Stimulated activated CD4-positive, alpha-beta T cell treated with anti-CD3 and anti-CD28 coated beads, Interleukin-2, amount 100 ng/mL, for 24 hours (primary cell): Measurements from ENCODE around the gene ZFHX2.
"Not testable (repeated sequence)": the region's sequence is repeated elsewhere in the genome, so short reads cannot be mapped to it uniquely, and the experiment has no call there.

Experiments used
- DNase-seq, 2 donors: peaks; one replicate each; pipeline ENCODE4 v3.0.0-alpha.2; 2020

Gene ZFHX2

DNA sequence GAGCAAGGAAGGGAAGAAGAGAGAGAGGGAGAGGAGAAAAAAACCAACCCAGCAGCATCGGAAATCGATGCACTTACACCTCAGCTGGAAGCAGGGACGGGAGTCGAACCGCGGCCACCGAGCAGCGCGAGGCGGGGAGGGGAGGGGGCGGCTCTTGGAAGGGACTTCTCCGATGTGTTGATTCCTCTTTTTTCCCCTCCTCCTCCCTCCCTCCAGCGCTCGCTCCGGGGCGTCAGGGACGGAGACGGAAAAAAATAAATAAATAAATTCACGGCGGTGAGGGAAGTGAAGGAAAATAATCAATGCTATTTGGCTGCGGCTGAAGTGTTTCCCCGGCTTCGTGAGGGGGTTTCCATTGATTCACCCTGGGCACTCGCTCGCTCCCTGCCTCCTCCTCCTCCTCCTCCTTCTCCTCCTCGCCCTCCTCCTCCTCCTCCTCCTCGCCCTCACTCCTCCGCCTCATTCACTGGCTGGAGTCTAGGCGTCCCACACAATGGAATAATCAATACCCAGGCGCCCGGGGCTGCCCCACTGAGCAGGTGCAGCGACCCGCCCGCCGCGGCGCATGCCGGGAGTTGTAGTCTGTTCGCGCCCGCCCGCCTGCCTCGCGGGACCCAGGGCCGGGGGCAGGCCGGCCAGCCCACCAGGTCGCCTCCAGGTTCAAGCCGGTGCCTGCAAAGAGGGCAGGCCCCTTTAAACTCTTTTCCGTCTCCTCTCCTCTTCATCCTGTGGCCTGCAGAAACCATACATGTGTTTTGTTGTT lies at the start of gene ZFHX2:
Gene ZFHX2, minus strand, starts transcription at position 500 of the 763 bp plus-strand sequence. CDS start 16,440 bp downstream, outside the sequence.
- peak; percentile 84 to 90 for DNase-seq

DNA sequence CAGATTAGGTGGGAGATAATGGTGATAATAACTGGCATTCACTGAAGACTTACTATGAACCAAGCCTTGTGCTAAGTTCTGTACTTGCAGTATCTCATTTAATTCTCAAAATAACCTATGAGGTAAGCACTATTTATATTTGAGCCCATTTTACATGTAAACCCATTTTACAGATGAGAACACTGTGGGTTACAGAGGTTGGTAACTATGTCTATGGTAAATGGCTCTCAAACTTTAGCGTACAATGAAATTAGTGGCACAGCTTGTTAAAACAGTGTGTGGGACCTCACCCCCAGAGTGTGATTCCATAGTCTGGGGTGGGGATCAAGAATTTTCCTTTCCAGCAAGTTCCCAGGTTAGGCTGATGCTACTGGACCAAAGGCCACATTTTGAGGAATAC lies 49.2 kb upstream of the ZFHX2 start:
- no peak for DNase-seq

DNA sequence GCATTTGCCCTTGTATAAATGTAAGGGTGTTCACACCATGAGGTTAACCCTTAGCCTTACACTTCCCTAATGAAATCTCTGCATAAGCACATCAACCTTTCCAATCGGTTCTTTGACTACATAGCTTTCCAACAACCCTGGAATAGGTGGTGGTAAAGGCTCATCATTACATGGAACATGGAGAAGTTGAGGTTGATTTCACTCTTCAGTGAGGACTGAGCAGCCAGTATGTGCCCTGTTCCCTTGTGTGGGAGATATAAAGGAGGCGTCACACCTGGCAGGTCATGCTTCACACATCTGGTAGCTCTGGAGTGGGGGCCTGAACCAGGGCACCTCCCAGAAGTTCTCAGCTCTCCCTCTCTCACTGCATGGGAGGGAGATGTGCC lies 48.8 kb upstream of the ZFHX2 start:
- DNase-seq = no peak

DNA sequence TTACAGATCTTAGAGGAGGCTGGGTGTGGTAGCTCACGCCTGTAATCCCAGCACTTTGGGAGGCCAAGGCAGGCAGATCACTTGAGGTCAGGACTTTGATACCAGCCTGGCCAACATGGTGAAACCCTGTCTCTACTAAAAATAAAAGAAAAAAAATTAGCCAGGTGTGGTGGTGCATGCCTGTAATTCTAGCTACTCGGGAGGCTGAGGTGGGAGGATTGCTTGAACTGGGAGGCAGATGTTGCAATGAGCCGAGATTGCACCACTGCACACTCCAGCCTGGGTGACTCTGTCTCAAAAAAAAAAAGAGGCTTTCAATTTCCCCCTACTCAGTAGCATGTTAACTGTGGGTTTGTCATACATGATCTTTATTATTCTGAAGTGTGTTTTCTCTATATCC lies 42.6 kb upstream of the ZFHX2 start:
- DNase-seq = not testable (repeated sequence)

DNA sequence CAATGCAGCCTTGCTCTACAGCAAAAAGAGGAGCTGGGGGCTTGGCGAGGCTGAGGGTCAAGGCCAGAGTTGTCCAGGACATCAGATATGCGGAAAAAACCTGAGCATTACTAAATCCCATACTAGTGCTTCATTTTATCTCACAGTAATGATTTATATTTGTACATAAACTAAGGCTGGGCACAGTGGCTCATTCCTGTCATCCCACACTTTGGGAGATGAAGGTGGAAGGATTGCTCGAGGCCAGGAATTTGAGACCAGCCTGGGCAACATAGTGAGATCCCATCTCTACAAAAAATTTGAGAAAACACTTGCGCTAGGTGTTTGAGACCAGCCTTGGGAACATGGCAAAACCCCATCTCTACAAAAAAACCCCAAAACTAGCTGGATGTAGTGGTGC lies 38.6 kb upstream of the ZFHX2 start:
- DNase-seq = no peak

DNA sequence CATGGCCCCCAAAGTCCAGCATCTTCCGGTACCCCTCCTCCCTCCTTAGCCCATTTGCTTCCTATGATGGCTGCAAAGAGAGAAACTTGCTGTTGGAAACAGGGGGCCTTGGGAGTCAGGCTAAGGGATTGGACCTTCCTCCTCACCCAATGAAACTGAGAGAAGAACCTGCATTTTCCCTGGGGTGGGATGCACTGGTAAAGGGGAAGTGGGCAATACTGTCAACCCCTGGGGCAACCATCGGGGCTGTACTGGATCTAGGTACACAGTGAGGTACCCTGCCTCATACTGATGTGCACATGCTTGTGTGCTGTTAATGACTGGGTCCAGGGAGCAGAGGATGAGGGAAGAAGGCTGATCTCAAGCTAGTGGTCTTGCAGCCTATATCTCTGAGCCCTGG lies 38.0 kb upstream of the ZFHX2 start:
- DNase-seq = no peak

DNA sequence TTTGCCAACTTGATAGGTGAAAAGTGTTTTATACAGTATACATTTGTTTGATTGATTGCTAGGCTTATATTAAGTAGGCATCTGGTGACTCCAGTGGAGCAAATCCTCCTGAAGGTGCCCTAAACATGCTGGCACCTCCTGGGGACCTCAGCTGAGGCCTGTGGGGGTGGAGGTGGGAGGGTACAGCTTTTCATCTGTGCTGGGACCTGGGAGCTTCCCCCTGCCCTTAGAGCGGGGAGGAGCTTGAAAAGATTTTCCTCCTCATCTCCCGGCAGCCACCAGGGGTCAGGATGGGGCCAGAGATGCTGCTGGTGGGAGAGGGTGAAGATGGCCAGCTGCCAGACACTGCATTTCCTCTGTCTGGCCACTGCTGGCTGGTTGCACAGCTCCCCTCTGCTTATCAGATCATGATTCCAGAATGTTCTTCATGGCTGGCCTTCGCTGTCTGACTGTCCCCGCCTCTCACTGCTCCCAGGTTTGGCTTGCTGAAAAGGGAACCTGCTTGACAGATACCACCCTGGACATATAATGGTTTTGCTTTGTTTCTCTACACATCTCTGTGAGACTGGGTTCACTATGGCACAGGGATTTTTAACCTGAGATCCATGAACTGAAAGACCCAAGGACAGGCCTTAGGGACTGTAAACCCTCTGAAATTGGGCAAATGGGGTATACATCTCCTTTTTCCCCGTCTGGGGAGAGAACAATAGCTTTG lies 37.5 kb upstream of the ZFHX2 start:
- DNase-seq = peak; percentile 83 to 85

DNA sequence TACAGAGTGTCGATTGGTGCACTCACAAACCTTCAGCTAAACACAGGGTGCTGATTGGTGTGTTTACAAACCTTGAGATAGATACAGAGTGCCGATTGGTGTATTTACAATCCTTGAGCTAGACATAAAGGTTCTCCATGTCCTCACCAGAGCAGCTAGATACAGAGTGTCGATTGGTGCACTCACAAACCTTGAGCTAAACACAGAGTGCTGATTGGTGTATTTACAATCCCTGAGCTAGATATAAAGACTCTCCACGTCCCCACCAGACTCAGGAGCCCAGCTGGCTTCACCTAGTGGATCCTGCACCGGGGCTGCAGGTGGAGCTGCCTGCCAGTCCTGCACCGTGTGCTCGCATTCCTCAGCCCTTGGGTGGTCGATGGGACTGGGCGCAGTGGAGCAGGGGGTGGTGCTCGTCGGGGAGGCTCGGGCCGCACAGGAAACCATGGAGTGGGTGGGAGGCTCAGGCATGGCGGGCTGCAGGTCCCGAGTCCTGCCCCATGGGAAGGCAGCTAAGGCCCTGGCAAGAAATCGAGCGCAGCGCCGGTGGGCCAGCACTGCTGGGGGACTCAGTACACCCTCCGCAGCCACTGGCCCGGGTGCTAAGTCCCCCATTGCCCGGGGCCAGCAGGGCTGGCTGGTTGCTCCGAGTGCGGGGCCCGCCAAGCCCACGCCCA lies 33.1 kb upstream of the ZFHX2 start:
- DNase-seq = not testable (repeated sequence)

DNA sequence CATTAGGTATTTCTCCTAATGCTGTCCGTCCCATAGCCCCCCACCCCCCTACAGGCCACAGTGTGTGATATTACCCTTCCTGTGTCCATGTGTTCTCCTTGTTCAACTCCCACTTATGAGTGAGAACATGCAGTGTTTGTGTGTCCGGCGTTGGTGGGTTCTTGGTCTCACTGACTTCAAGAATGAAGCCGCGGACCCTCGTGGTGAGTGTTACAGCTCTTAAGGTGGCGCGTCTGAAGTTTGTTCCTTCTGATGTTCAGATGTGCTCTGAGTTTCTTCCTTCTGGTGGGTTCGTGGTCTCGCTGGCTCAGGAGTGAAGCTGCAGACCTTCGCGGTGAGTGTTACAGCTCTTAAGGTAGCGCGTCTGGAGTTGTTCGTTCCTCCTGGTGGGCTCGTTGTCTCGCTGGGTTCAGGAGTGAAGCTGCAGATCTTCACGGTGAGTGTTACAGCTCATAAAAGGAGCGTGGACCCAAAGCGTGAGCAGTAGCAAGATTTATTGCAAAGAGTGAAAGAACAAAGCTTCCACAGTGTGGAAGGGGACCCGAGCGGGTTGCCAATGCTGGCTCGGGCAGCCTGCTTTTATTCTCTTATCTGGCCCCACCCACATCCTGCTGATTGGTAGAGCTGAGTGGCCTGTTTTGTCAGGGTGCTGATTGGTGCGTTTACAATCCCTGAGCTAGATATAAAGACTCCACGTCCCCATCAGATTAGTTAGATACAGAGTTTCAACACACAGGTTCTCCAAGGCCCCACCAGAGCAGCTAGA lies 32.4 kb upstream of the ZFHX2 start:
- DNase-seq = not testable (repeated sequence)

DNA sequence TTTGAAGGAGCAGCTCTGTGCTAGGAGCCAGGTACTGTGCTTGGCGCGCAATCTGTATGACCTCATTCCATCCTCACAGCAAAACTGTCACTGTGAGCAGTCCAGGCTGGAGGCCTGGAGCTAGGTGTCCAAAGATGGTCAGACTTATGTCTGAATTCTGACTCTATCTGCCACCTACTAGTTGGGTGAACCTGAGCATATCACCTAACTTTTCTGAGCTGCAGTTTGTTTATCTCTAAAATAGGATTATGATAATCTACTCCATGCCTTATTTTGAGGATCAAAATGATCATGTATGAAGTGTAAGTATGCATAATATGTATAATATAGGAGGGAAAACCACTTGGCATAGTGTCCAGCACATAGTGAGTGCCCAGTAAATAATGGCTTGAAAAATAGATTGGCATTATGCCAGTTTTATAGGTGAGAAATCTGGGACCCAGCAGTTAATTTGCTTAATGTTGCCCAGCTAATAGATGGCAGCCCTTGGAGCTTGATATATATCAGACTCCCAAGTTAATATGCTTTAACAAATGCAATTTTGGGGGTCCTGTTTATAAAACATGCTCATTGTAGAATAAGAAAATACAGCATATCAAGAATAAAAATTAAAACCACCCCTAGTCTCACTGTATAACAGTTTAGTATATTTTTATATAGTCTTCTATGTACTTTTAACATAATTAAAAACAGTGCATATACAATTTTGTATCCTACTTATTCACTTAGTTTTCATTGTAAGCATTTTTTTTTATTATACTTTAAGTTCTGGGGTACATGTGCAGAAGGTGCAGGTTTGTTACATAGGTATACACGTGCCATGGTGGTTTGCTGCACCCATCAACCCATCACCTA lies 31.6 kb upstream of the ZFHX2 start:
- no peak for DNase-seq

DNA sequence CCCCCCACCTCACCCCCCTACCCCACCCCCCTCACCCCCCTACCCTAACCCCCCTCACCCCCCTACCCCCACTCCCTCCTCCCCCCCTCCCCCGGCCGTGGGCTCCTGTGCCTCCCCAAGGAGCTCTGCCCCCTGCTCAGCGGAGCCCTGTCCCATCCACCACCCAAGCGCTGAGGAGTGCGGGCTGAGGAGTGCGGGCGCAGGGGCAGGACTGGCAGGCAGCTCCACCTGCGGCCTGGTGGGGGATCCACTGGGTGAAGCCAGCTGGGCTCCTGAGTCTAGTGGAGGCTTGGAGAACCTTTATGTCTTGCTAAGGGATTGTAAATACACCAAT lies 29.4 kb upstream of the ZFHX2 start:
- no peak for DNase-seq

DNA sequence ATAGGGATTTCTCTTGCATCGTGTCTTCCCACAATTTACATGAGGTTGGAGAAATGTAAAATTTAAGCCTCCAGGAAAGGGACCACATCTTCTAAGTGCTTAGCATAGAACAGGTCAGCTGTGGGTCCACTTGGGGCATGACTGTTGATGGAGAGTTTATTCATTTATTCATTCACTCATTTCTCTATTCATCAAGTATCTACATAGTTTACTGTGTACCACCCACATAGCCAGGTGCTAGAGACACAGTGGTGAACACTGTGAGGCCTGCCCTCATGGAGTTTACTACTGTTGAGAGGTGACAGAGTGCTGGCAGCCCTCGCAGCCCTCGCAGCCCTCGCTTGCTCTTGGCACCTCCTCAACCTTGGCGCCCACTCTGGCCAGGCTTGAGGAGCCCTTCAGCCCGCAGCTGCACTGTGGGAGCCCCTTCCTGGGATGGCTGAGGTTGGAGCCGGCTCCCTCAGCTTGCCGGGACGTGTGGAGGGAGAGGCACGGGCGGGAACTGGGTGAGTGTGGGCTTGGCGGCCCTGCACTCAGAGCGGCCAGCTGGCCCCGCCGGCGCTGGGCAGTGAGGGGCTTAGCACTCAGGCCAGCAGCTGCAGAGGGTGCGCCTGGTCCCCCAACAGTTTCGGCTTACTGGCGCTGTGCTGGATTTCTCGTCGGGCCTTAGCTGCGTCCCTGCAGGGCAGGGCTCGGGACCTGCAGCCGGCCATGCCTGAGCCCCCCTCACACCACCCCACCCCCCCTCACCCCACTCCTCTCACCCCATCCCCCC lies 28.8 kb upstream of the ZFHX2 start:
- no peak for DNase-seq

DNA sequence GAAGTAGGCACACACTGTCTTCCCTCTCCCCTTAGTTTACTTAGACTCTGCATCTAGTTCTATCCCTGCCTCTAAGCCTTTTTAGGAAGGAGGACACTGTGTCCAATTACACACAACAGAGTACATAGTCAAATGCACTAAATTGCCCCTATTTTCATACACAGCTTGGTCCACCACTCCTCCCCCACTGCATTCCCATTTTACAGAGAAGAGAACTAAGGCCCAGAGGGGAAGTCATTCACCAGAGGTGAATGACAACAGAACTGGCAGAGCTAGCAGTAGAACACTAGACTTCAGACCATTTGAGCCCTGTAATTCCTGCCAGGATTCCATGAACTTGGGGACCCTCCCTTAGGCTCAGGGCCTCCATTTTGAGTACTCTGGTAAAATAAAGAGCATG lies 28.2 kb upstream of the ZFHX2 start:
- DNase-seq = no peak

DNA sequence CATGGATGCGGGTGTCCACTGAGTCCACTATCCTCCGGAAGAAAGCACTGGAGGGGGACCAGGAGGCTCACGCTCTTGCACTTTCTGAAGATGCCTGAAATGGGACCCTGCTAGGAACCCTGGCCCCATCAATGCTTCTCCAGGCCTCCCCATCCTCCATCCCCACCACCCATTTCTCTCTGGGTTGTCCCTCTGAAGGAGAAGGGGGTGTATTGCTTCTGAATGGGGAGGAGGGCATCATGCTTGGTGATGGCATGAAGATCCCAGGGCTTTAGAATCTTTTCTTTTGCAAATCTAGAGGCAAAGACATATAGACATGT lies 27.7 kb upstream of the ZFHX2 start:
- DNase-seq = no peak

DNA sequence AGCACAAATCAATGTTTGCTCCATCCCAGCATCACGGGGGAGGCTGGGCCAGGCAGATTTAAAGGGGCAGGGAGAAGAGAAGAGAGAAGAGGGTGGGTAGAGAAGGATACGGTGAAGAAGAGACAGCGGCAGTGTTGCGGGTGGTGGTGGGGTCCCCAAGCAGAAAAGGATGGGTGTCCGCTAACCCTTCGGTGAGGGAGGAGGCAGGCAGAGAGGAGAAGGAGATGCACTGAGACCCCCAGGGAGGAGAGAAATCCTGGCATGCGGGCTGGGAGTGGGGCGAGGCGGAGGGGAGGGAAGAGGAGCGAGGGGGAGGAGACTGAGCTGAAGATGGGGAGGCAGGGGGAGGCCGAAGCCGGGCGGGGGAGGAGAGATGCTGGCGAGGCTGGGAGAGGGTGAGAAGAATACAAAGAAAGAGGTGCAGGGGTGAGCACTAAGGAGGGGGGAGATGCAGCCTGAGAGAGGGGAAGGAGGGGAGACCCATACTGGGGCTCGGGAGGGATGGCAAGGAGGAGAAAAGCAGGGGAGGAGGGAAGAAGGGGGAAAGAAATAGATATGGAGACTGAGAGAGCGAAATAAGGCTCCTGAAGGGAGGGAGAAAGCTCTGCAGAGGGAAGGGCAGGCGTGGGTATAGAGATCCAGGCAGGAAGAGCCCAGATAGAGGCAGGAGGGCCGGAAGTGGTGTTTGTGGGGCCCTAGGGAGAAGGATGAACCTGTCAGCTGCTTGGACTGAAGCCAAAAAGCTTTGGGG lies 27.2 kb upstream of the ZFHX2 start, which contains the start of gene JPH4:
Gene JPH4, minus strand, starts transcription at position 231 of the 751 bp plus-strand sequence. CDS start 1,337 bp downstream, outside the sequence.
- no peak for DNase-seq

DNA sequence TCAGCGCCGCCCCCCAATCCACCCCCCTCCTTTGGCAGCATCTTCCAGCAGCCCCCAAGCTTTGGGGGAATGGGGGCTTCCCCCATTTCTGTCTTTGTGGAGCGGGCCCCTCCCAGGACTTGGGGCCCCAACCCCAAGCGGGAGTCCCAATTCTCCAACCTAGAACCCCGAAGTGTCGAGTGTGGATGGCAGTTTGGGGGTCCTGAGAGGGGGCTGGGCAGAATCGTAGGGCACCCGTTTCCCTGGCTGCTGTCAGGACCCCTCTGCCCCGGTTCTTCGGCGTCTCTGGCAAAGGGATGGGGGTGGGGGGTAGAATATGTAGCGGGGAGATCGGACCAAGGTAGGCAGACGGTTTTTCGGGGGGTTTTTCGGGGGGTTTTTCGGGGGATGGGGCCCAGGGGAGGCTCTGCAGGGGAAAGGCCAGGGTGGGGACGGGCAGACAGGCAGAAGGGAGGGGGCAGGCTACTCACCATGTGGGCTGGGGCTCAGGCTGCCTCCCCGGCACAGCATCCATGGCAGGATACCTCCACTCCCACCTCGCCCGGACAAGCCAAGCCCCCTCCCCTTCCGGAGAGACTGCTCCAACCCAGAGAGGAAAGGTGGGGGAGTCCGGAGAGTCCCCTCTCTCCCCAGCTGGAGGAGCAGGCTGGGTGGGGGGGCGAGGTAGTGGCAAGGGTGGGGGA lies 26.3 kb upstream of the ZFHX2 start:
- no peak for DNase-seq

DNA sequence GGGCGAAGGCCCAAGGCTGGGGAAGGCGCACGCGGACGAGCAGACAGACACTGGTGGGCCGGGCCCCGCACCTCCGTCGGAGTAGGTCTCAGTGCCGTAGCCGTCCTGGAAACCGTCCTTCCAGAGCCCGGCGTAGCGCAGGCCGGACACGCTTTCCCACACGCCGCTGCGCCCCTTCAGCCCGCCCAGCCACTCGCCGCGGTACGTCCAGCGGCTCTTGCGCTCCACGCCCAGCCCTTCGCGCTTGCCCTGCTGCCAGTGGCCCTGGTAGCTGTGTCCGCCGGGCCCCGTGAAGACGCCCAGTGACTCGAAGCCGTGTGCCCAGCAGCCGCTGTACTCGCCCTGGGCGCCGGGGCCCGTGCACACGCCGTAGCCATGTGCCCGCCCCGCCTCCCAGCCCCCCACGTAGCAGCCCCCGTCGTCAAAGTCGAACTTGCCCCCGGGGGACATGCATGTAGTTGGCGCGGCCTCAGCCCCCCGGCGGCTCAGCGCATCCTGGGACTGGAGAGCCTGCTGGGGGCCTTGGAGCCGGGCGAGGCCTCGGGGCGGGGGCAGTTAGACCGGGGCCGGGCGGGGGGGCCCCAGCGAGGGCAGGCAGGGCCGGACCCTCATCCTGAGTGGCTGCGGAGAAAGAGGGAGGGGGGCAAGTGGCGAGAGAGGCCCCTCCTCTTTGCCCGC lies 25.6 kb upstream of the ZFHX2 start:
- DNase-seq = no peak

DNA sequence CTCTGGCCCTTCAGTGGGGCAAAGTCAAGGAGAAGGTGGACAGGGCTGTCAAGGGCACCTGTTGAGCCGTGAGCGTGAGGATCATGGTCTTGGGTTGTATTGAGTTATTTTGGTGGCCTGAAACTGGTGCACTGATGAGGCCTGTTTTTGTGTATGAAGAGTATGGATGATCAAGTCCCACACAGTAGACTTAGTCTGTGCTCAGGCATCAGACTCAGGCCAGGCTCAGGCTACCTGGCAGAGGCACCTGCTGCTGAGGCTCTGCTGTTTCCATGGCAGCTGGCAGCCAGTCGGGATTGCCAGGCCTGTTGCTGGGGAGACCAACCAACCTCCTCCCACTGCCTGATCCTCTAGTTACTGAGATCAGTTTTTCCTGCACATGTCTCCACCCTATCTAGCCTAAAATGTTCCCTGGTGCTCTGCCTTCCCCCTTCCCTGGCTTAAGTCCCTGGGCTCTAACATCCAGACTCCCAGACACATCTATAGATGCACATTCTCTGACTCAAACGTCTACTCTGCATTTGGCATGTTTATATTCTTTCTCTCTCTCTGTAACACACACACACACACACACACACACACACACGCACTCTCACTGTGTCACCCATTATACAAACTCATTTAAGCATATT lies 21.9 kb upstream of the ZFHX2 start:
- no peak for DNase-seq

DNA sequence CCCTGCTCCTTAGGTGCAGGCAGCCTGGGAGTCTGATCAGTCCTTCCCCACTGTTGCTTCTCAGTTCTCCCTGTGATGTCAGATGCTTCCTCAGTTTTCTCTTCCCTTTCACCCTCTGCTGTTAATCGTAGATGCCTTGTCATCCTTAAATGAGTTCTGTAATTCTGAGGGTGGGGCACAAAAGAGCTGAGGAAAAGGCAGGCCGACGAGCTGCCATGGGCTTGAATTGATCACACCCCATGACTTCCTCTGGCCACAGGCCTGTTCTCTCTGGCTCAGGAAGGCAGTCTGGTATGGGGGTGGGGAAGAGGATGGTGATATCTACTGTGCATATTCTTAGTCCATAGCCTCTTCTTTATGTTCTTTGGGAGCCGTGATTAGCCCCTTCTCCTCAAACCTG lies 21.3 kb upstream of the ZFHX2 start:
- DNase-seq = no peak
